Measurements from ENCODE around the gene SDK1.

The SDK1 gene

GRCh38 chr7:4113271-4113670, 812.2 kb downstream of the SDK1 start:
- DNase-seq (ENCODE audit: extremely low read depth in 1 of 2, low read depth in 1 of 2), result no peak

- no peak for DNase-seq (ENCODE audit: extremely low read depth in 1 of 2, low read depth in 1 of 2)
Observed at GRCh38 chr7:4113976-4114375, 812.9 kb downstream of the SDK1 start.

- DNase-seq (ENCODE audit: extremely low read depth in 1 of 2, low read depth in 1 of 2), result no peak
Observed at GRCh38 chr7:4115442-4115841, 814.4 kb downstream of the SDK1 start.

GRCh38 chr7:4115941-4116610, 815.0 kb downstream of the SDK1 start:
- no peak for DNase-seq (ENCODE audit: extremely low read depth in 1 of 2, low read depth in 1 of 2)

GRCh38 chr7:4119848-4120247, 818.8 kb downstream of the SDK1 start:
- no peak for DNase-seq (ENCODE audit: extremely low read depth in 1 of 2, low read depth in 1 of 2)

- DNase-seq (ENCODE audit: extremely low read depth in 1 of 2, low read depth in 1 of 2), result no peak
Observed at GRCh38 chr7:4123346-4123745, 822.3 kb downstream of the SDK1 start.

- DNase-seq (ENCODE audit: extremely low read depth in 1 of 2, low read depth in 1 of 2), result no peak
Observed at GRCh38 chr7:4123823-4124222, 822.8 kb downstream of the SDK1 start.

GRCh38 chr7:4124556-4125477, 823.8 kb downstream of the SDK1 start:
- no peak for DNase-seq (ENCODE audit: extremely low read depth in 1 of 2, low read depth in 1 of 2)

GRCh38 chr7:4127909-4128560, 827.0 kb downstream of the SDK1 start:
- no peak for DNase-seq (ENCODE audit: extremely low read depth in 1 of 2, low read depth in 1 of 2)

GRCh38 chr7:4129481-4130122, 828.5 kb downstream of the SDK1 start:
- no peak for DNase-seq (ENCODE audit: extremely low read depth in 1 of 2, low read depth in 1 of 2)

- no peak for DNase-seq (ENCODE audit: extremely low read depth in 1 of 2, low read depth in 1 of 2)
Observed at GRCh38 chr7:4131063-4131462, 830.0 kb downstream of the SDK1 start.

GRCh38 chr7:4132221-4132620, 831.2 kb downstream of the SDK1 start:
- DNase-seq (ENCODE audit: extremely low read depth in 1 of 2, low read depth in 1 of 2), result no peak

GRCh38 chr7:4133491-4134044, 832.5 kb downstream of the SDK1 start:
- DNase-seq (ENCODE audit: extremely low read depth in 1 of 2, low read depth in 1 of 2), result no peak

- no peak for DNase-seq (ENCODE audit: extremely low read depth in 1 of 2, low read depth in 1 of 2)
Observed at GRCh38 chr7:4134204-4134603, 833.2 kb downstream of the SDK1 start.

GRCh38 chr7:4134631-4135030, 833.6 kb downstream of the SDK1 start:
- DNase-seq (ENCODE audit: extremely low read depth in 1 of 2, low read depth in 1 of 2), result no peak

- no peak for DNase-seq (ENCODE audit: extremely low read depth in 1 of 2, low read depth in 1 of 2)
Observed at GRCh38 chr7:4135301-4135700, 834.2 kb downstream of the SDK1 start.

- no peak for DNase-seq (ENCODE audit: extremely low read depth in 1 of 2, low read depth in 1 of 2)
Observed at GRCh38 chr7:4136036-4136435, 835.0 kb downstream of the SDK1 start.

- DNase-seq (ENCODE audit: extremely low read depth in 1 of 2, low read depth in 1 of 2), result no peak
Observed at GRCh38 chr7:4136501-4137110, 835.6 kb downstream of the SDK1 start.

- DNase-seq (ENCODE audit: extremely low read depth in 1 of 2, low read depth in 1 of 2), result no peak
Observed at GRCh38 chr7:4137552-4137951, 836.5 kb downstream of the SDK1 start.

- no peak for DNase-seq (ENCODE audit: extremely low read depth in 1 of 2, low read depth in 1 of 2)
Observed at GRCh38 chr7:4138866-4139265, 837.8 kb downstream of the SDK1 start.
